SK-N-SH treated with all-trans-retinoic acid at 6 μM for 48 hours (cell line): Measurements from ENCODE around the gene RSPRY1.

ENCODE experiments used
- ATAC-seq: fragments of 200-7000 bp; cut with Tn5 transposase; 3 replicates; pipeline ENCODE4 v1.9.1; 2020; ENCODE audit warnings: mild to moderate bottlenecking, moderate library complexity
- ARNTL ChIP-seq: fragments of 450-650 bp; formaldehyde crosslinking; IDR thresholded peaks from 2 replicates; pipeline ENCODE4 v1.5.0; 2020; ENCODE audit warnings: low read depth, mild to moderate bottlenecking, moderate library complexity, borderline replicate concordance
- BACH2 ChIP-seq: fragments of 250-450 bp; sonication (Bioruptor Pico); IDR thresholded peaks from 2 replicates; pipeline ENCODE4 v1.9.0; 2021; ENCODE audit warnings: mild to moderate bottlenecking, borderline replicate concordance
- CREB5 ChIP-seq: fragments of 250-450 bp; sonication (Bioruptor Pico); IDR thresholded peaks from 2 replicates; pipeline ENCODE4 v1.5.1; 2020; ENCODE audit warnings: low read depth, mild to moderate bottlenecking, moderate library complexity
- CSDC2 ChIP-seq: fragments of 250-450 bp; sonication (Bioruptor Pico); IDR thresholded peaks from 2 replicates; pipeline ENCODE4 v1.5.0; 2020; ENCODE audit warnings: mild to moderate bottlenecking, moderate library complexity
- ESRRG ChIP-seq: fragments of 250-450 bp; sonication (Bioruptor Pico); IDR thresholded peaks from 2 replicates; pipeline ENCODE4 v1.6.1; 2021; ENCODE audit warnings: mild to moderate bottlenecking
- GLIS3 ChIP-seq: fragments of 250-450 bp; sonication (Bioruptor Pico); IDR thresholded peaks from 2 replicates; pipeline ENCODE4 v1.5.0; 2020; ENCODE audit warnings: mild to moderate bottlenecking, moderate library complexity
- ISL1 ChIP-seq: fragments of 250-450 bp; sonication (Bioruptor Pico); IDR thresholded peaks from 2 replicates; pipeline ENCODE4 v2.1.2; 2022; ENCODE audit warnings: mild to moderate bottlenecking, moderate library complexity
- OSR1 ChIP-seq: fragments of 250-450 bp; sonication (Bioruptor Pico); IDR thresholded peaks from 2 replicates; pipeline ENCODE4 v1.8.0; 2022; ENCODE audit warnings: moderate library complexity, mild to moderate bottlenecking, inconsistent platforms
- PATZ1 ChIP-seq: fragments of 250-450 bp; sonication (Bioruptor Pico); IDR thresholded peaks from 2 replicates; pipeline ENCODE4 v1.8.0; 2020; ENCODE audit warnings: mild to moderate bottlenecking, moderate library complexity, borderline replicate concordance
- POU6F1 ChIP-seq: fragments of 250-450 bp; sonication (Bioruptor Pico); IDR thresholded peaks from 2 replicates; pipeline ENCODE4 v1.8.0; 2021; ENCODE audit warnings: low read depth, mild to moderate bottlenecking, moderate library complexity, borderline replicate concordance
- PPARA ChIP-seq: fragments of 250-450 bp; sonication (Bioruptor Pico); IDR thresholded peaks from 2 replicates; pipeline ENCODE4 v1.5.0; 2020; ENCODE audit warnings: mild to moderate bottlenecking, borderline replicate concordance
- RARB ChIP-seq: fragments of 250-450 bp; sonication (Bioruptor Pico); IDR thresholded peaks from 2 replicates; pipeline ENCODE4 v1.8.0; 2021; ENCODE audit warnings: mild to moderate bottlenecking, moderate library complexity
- SNAI2 ChIP-seq: fragments of 250-450 bp; sonication (Bioruptor Pico); IDR thresholded peaks from 2 replicates; pipeline ENCODE4 v1.5.0; 2020; ENCODE audit warnings: mild to moderate bottlenecking, moderate library complexity
- TCF4 ChIP-seq: fragments of 250-450 bp; sonication (Bioruptor Pico); IDR thresholded peaks from 2 replicates; pipeline ENCODE4 v1.8.0; 2021; ENCODE audit warnings: mild to moderate bottlenecking, moderate library complexity, borderline replicate concordance
- TOX ChIP-seq: fragments of 250-450 bp; sonication (Bioruptor Pico); IDR thresholded peaks from 2 replicates; pipeline ENCODE4 v1.8.0; 2021; ENCODE audit warnings: mild to moderate bottlenecking, moderate library complexity, borderline replicate concordance
- TSHZ2 ChIP-seq: fragments of 250-450 bp; sonication (Bioruptor Pico); IDR thresholded peaks from 2 replicates; pipeline ENCODE4 v1.5.0; 2020; ENCODE audit warnings: mild to moderate bottlenecking, moderate library complexity
- ZC3H10 ChIP-seq: fragments of 250-450 bp; sonication (Bioruptor Pico); IDR thresholded peaks from 2 replicates; pipeline ENCODE4 v1.5.1; 2021; ENCODE audit warnings: mild to moderate bottlenecking, moderate library complexity
- ZFP3 ChIP-seq: fragments of 250-450 bp; sonication (Bioruptor Pico); IDR thresholded peaks from 2 replicates; pipeline ENCODE4 v1.5.0; 2020; ENCODE audit warnings: mild to moderate bottlenecking, moderate library complexity
- ZNF565 ChIP-seq: fragments of 450-650 bp; formaldehyde crosslinking; conservative IDR thresholded peaks from 2 replicates; pipeline ENCODE4 v1.5.0; 2020; ENCODE audit warnings: low read depth, mild to moderate bottlenecking, moderate library complexity
- ZNF70 ChIP-seq: fragments of 450-650 bp; formaldehyde crosslinking; IDR thresholded peaks from 2 replicates; pipeline ENCODE4 v1.5.0; 2020; ENCODE audit warnings: mild to moderate bottlenecking, moderate library complexity
- ZNF8 ChIP-seq: fragments of 450-650 bp; formaldehyde crosslinking; IDR thresholded peaks from 2 replicates; pipeline ENCODE4 v1.5.0; 2020; ENCODE audit warnings: mild to moderate bottlenecking, moderate library complexity

Gene RSPRY1

GRCh38 chr16:57284952-57285363 is 98.8 kb downstream of the RSPRY1 start:
- TF ChIP-seq ZNF70 (CRISPR knock-in tag) (no peak), TOX (CRISPR knock-in tag) (no peak), ZC3H10 (CRISPR knock-in tag) (no peak), CSDC2 (CRISPR knock-in tag) (no peak), ZNF565 (CRISPR knock-in tag) (no peak), ARNTL (CRISPR knock-in tag) (no peak), CREB5 (CRISPR knock-in tag) (no peak), ZFP3 (CRISPR knock-in tag) (no peak), BACH2 (no peak), ISL1 (no peak), GLIS3 (no peak), ZNF8 (CRISPR knock-in tag) (no peak), ESRRG (CRISPR knock-in tag) (no peak), TSHZ2 (CRISPR knock-in tag) (no peak), TCF4 (CRISPR knock-in tag) (no peak), RARB (CRISPR knock-in tag) (no peak)
- no peak for ATAC-seq

- TF ChIP-seq POU6F1 (CRISPR knock-in tag) (no peak), ZNF8 (CRISPR knock-in tag) (no peak), CSDC2 (CRISPR knock-in tag) (no peak), BACH2 (no peak), ZFP3 (CRISPR knock-in tag) (no peak), PPARA (CRISPR knock-in tag) (no peak), ARNTL (CRISPR knock-in tag) (no peak), CREB5 (CRISPR knock-in tag) (no peak), TCF4 (CRISPR knock-in tag) (no peak), GLIS3 (no peak), ESRRG (CRISPR knock-in tag) (no peak), ZNF565 (CRISPR knock-in tag) (no peak), ZNF70 (CRISPR knock-in tag) (no peak), SNAI2 (CRISPR knock-in tag) (no peak), ZC3H10 (CRISPR knock-in tag) (no peak), PATZ1 (CRISPR knock-in tag) (no peak), RARB (CRISPR knock-in tag) (no peak), OSR1 (CRISPR knock-in tag) (no peak), ISL1 (no peak), TSHZ2 (CRISPR knock-in tag) (no peak)
- no peak for ATAC-seq
Observed at GRCh38 chr16:57285379-57285778, 99.2 kb downstream of the RSPRY1 start.
